Measurements from ENCODE around the gene LPCAT1.

DNA sequence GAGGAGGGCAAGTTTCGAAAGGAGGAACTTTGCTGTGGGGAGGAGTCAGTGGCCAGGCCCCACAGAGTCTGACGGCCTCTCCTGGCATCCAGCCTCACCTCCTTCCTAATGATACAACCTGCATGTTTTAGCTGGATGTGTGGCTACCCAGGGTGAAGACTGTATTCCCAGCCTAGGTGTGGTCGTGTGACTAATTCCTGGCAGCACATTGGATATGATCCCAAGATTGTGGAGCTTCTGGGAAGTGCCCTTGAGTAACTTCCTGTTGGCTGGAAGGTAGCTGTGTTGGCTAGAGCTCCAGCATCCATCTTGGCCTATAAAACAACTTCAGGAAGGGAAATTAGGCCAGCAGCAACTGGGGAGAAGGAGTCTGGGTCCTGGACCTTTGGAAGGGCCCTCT is 19.0 kb upstream of the LPCAT1 start:
- TF ChIP-seq CTCF (conservative IDR thresholded peaks at IDR 0.05) (no peak), ZFX (IDR thresholded peaks at IDR 0.05) (no peak)

Data from C4-2B (cell line).